ENCODE measurements around the gene RACK1.

- TF ChIP-seq CTCF (optimal IDR thresholded peaks at IDR 0.05 in 1 of 3, IDR thresholded peaks at IDR 0.05 in 1 of 3, conservative IDR thresholded peaks at IDR 0.05 in 1 of 3; ENCODE audit: extremely low read depth in 1 of 3, insufficient read depth in 2 of 3, low read length in 3 of 3): no peak
- TF ChIP-seq EZH2 (IDR thresholded peaks at IDR 0.05; ENCODE audit: low read length): no peak
These were observed 7.2 kb downstream of the RACK1 start for GRCh38 chr5:181236471-181236870.
